NK-92 treated with Interleukin-12 subunit alpha and Interleukin-12 subunit beta, amount 100 ng/mL, for 24 hours (cell line): ENCODE measurements around the gene KCTD15.

Experiments used
- DNase-seq: peaks from one replicate; lab custom pipeline; 2025; lab: John Stamatoyannopoulos, UW

KCTD15 gene

GRCh38 chr19:33797802-33798671, 1.4 kb downstream of the KCTD15 start:
- DNase-seq = no peak

GRCh38 chr19:33798681-33799111, 2.0 kb downstream of the KCTD15 start:
- DNase-seq = no peak

- DNase-seq = no peak
Observed at GRCh38 chr19:33799476-33799875, 2.8 kb downstream of the KCTD15 start.

DNA sequence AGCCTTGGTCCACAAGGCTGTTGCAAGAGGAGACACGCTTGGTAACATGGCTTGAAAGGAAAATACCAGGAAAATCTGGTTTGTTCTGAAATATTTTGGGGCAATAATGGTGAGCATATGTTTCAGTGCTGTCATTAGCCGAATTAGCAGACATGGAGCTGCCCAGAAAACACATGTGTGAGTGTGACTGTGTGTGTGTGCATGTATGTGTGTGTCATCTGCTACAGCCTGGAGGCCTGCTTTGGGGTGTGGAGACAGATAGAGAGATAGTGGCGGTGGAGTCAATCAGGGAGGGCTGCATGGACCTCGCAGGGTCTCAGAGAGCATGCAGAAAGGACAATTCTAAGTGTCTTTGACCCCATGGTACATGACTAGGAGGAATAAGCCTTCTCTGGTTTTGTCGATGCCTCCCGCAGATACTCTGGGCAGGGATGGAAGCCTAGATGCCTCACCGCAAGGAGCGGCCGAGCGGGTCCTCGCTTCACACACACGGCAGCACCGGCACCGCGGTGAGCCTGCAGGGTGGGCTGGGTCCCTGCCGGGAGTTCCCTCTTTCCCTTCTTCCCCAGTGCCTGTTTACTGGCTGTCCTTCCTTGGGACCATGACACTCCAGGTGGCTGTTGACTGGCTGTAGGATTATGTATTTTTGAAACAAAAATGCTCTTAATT, 3.5 kb downstream of the KCTD15 start:
- DNase-seq = no peak

GRCh38 chr19:33801411-33801810, 4.7 kb downstream of the KCTD15 start:
- DNase-seq = no peak

GRCh38 chr19:33802001-33802400, 5.3 kb downstream of the KCTD15 start:
- DNase-seq = no peak

DNA sequence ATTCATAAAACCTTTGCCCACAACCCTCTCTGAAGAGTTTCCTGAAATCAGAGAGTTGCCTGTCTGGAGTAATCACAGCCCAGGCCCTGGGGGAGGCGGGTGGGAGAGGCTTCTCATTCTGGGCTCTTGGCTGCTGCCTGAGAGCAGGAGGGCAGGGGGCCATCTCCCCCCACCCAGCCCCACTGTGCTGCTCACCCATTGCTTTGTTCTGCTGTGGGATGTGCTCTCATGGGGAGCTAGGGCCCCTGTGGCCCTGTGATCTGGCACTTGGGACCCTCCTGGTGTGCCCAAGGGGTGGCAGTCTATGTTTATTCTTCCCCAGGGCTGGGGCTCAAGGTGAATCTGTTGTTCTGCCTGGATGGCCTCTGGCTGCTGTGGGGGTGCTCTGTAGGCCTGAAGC, 6.1 kb downstream of the KCTD15 start:
- no peak for DNase-seq

DNA sequence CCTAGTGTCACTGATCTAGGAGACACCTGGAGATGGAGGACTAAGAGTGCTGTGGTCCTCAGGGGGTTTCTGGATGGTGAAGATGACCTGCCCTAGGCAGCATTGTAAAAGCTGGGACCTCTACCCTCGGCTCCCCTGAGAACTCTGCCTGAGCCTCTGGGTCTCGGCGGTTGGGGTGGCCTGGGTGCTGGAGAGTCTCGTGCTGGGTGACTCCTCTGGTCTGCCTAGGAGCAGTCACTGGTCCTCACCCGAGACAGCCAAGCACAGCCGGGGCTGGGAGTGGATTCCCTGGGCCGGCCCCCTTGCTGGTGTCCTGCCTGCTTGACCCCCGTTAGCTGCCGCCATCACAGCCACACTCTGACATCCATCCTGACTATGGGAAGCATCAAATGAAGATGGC, 6.7 kb downstream of the KCTD15 start:
- no peak for DNase-seq

GRCh38 chr19:33804021-33804799, 7.5 kb downstream of the KCTD15 start:
- no peak for DNase-seq

DNA sequence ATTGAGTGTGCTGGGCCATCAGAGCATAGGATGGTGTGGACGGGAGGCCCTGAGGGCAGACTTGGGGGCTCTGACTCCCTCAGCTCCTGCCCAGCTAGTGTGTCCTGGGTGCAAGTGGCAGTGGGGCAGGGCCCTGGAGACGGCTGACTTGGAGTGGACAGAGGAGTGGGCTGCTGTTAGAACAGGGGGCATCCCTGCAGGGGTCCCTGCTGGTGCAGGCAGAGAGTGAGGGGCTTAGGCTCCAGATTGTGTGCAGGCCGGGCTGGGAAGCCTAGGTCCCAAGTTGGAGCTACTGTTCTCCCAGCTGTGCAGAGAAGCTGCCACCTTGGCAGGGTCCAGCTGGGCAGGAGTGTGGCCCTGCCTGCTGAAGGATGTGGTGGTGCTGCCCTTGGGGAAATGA, 8.6 kb downstream of the KCTD15 start:
- DNase-seq = no peak

DNA sequence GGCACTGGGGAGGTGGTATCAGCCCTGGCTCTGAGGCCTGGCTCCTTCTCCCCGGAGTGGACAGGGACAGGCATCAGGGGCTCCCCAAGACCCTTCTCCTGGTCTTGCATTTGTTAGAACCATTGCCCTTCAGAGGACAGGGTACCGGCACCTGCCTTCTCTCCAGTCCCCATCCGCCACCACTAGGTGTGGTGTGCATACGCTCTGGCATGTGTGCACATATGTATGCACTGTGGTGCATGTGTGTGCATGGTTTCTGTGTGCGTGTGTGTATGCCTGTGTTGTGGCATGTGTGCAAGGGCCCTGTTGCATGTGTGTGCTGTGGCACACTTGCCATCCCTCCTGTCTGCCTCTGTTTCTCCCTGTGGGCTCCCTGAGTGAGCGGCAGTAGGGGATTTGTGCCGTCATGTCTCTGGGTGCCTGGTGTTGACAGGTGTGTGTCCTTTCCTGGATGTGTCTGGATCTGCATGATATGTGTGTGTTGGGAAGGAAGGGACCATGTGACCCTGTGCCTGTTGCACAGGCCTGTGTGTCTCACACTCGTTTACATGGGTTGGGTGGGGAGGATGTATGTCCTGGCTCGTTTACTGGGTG, 9.3 kb downstream of the KCTD15 start:
- DNase-seq = no peak

GRCh38 chr19:33806434-33806881, 9.8 kb downstream of the KCTD15 start:
- no peak for DNase-seq

DNA sequence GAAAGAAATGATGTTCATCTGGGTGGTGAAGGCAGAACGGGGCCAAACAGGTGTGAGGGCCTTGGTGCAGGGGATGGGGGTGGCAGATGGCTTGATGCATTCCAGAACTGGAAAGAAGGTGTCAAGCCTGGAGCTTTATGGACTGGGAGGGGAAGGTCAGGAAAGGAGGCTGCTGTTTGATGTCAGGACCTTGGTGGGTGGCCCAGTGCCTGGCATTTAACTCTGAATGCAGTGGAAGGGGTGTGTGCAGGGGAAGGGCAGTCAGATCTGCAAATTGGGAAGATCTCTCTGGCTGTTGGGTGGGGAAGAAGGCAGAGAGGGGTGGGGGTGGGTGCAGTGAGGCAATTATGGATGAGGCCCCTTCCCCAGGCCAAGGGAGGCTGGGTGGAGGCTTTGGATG, 11.7 kb downstream of the KCTD15 start:
- no peak for DNase-seq

DNA sequence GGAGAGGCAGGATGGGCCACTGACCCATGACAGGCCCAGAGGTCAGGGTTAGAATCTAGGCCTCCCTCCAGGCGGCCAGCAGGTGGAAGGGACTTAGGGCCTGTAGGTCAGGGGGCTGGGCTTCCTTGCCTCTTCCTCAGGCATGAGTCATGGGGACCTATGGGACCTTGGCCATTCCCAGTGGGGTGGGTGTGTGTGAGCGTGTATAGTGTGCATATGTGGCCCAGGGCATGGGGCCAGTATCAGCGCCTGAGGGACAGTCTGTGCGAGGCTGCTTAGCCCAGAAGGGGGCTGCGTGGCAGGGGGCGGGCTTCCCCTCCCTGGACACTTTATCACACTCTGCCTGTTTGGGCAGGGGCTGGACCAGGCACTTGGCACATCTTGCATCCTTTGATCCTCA, 13.3 kb downstream of the KCTD15 start:
- DNase-seq = no peak

DNA sequence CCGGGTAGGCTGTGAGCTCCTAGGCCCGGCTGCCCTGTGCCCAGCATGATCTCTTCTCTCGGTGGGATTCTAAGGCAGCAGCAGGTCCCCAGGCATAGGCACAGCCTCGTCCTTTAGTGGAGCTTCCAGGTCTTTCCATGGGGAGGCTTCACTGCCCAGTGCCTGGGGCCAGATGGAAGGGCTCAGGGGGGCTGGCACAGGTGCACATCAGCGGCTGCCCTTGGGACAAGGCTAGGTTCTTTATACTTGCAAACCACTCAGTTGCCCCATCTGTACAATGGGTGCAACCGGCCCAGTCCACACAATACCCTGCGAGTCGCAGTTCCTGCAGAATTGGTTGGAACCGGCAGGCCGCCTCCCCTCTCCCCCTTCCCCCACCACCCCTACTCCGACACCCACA, 14.2 kb downstream of the KCTD15 start:
- DNase-seq = no peak

DNA sequence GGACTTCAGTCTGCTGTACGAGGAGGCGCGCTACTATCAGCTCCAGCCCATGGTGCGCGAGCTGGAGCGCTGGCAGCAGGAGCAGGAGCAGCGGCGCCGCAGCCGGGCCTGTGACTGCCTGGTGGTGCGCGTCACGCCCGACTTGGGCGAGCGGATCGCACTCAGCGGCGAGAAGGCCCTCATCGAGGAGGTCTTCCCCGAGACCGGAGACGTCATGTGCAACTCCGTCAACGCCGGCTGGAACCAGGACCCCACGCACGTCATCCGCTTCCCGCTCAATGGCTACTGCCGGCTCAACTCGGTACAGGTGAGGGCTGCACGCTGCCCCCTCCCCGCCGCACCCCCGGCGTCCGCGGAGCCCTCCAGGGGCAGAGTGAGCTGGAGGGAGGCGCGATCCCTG, 14.6 kb downstream of the KCTD15 start:
- no peak for DNase-seq

DNA sequence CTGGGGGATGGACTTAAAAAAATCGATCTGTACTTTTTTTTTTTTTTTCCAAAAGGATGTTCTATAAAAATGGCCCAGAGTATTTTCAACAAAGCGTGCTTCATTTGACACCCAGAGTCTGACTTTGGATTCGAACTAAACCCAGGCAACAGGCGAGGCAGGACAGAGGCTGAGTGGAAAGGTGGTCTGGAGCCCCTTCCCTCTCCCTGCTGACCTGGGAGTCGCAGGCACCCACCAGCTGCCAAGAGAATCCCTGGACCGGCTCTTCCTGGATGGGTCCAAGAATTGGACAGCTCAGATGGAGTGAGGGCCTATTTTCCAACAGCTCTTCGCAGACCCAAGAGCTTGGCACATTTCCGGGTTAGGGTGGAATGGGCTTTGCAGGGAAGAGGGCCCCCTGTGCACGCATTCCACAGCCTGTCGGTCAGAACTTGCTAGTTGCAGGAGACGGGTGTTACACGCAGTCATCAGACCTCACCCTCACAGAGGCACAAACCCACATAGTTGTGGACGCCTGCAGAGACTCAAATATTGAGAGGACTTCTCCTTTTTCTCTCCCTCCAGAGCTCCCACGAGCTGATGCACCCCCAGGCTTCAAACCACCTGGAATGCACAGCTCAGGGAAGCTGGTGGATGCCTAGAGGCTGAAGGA, 15.2 kb downstream of the KCTD15 start:
- DNase-seq = no peak

DNA sequence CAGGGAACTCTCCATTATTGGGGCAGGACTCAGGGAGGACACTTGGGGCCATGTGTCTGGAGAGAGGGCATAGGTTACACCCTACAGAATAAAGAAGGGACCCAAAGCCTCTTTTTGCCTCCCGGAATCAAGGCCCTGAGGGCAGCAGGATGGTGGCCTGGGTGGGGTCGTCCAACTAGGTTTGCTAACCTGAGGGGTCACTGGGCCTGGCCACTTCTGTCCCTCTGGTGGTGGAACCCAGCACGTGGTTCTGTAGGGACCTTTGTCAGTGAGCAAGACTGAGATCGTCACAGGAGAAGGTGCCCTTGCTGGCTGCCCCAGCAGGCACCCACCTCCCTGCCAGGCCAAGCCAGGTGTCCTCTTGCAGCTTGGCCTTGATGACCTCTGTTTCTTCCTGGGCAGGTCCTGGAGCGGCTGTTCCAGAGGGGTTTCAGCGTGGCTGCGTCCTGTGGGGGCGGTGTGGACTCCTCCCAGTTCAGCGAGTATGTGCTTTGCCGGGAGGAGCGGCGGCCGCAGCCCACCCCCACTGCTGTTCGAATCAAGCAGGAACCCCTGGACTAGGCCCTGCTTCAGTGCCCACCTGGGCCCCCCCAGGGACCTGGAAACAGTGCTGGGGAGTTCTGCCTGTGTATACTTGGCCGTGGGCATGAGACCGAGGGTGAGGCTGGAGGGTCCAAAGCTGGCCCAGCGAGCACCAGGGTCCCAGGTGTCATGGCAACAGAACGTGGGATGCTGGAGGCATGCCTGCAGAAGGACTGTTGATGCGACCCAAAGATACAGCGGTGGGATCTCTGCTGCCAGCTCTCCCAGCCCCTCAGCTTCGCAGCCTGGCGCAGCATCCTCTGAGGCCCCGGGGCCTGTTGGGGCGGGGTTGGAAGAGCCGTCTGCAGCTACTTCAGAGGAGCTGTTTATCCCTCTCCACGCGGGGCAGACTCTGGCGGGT, 16.0 kb downstream of the KCTD15 start:
- no peak for DNase-seq

- DNase-seq = no peak
Observed at GRCh38 chr19:33813391-33814101, 16.9 kb downstream of the KCTD15 start.
